Testis (tissue), 3 donors: ENCODE measurements around the gene SLK. TPM values are rescaled to one million over a fixed set of nuclear protein-coding genes. Genes with fewer than 3 reads are reported as not detected.

Source experiments
- DNase-seq: peaks from one replicate; pipeline ENCODE4 v3.0.0-alpha.2; 2019
- H3K27ac ChIP-seq, 2 donors: fragments of 200-600 bp; sonication (generic); one replicate each; pipeline ENCODE4 v1.5.1; 2019
- H3K27me3 ChIP-seq: fragments of 200-600 bp; sonication (generic); one replicate; pipeline ENCODE4 v1.5.1; 2019
- H3K36me3 ChIP-seq: fragments of 200-600 bp; sonication (generic); one replicate; pipeline ENCODE4 v1.5.1; 2017; ENCODE audit warnings: low read depth; ENCODE audit errors: missing control alignments
- H3K4me1 ChIP-seq: fragments of 200-600 bp; sonication (generic); one replicate; pipeline ENCODE4 v1.5.1; 2019
- H3K4me3 ChIP-seq, 2 donors: fragments of 200-600 bp; sonication (generic); one replicate each; pipeline ENCODE4 v1.5.1; 2017 to 2019
- H3K9me3 ChIP-seq: fragments of 200-600 bp; sonication (generic); one replicate; pipeline ENCODE4 v1.5.1; 2017
- CTCF ChIP-seq, 3 experiments: fragments of 450-650 bp in 2 of 3; fragments of 200-600 bp in 1 of 3; sonication (generic) in 1 of 3; IDR thresholded peaks; one replicate each; pipeline ENCODE4 v1.5.1; 2016 to 2019; ENCODE audit warnings: antibody characterized with exemption in 3 of 3, mild to moderate bottlenecking in 2 of 3, moderate library complexity in 1 of 3
- POLR2A ChIP-seq: fragments of 450-650 bp; IDR thresholded peaks from one replicate; pipeline ENCODE4 v1.6.1; 2017; ENCODE audit warnings: antibody characterized with exemption, mild to moderate bottlenecking, moderate library complexity
- WGBS, 2 donors: methylation state at CpG; one replicate each; pipeline ENCODE4 v1.1.5; 2018; 5-methylcytosine and 5-hydroxymethylcytosine counted together
- intact Hi-C: fragments of 100-400 bp; cut with DNase I; formaldehyde crosslinking; loops from one replicate; pipeline ENCODE4 v1.15.1; 2023; ENCODE audit warnings: low total_unique reads
- polyA plus RNA-seq: library from polyadenylated mRNA; stranded (reverse); fragments of 350-450 nt; fragmentation: Illumina TruSeq; extraction: RNeasy Lipid Tissue Mini Kit (QIAGEN cat#74804); gene quantifications from one replicate; pipeline ENCODE4 v1.2.3, GENCODE V29; 2014; ENCODE audit warnings: low read depth, low replicate concordance; ENCODE audit not compliant: insufficient read depth
- total RNA-seq, 2 donors: library from RNA; depleted of rRNA; stranded (reverse); fragments of >200 nt; gene quantifications; one replicate each; pipeline ENCODE4 v1.2.3, GENCODE V29; 2016

The SLK gene
- total and polyA plus RNA-seq, 3 donors from 2014 or later: 10.7 to 59.4 (median 57.7) TPM

- no peak overlapping the region for H3K4me3 ChIP-seq
- H3K36me3 ChIP-seq: no peaks in the 10 kb centered on the region
- no peak for DNase-seq
- no peaks in the 10 kb centered on the region for H3K27me3 ChIP-seq
- no peaks in the 10 kb centered on the region for H3K9me3 ChIP-seq
- no peaks in the 10 kb centered on the region for H3K4me1 ChIP-seq
- no peak overlapping the region for H3K27ac ChIP-seq
- TF ChIP-seq POLR2A: no peak
- WGBS, 2 donors: 84% methylated on average over 8 of the region's 8 CpGs
- intact Hi-C loops: no loop called here
These were observed 71.6 kb downstream of the SLK start for GRCh38 chr10:104038537-104038936.

GRCh38 chr10:104038958-104039752, 72.2 kb downstream of the SLK start:
- Histone ChIP-seq H3K27me3 (no peaks in the 10 kb centered on the region), H3K4me1 (no peaks in the 10 kb centered on the region), H3K9me3 (no peaks in the 10 kb centered on the region), H3K4me3 (no peak overlapping the region), H3K36me3 (no peaks in the 10 kb centered on the region), H3K27ac (no peak overlapping the region)
- DNase-seq: no peak
- intact Hi-C loops: no loop called here
- 95% methylated on average over 6 to 7 of the region's 7 CpGs for WGBS, 2 donors
- no peak for TF ChIP-seq CTCF (IDR thresholded peaks at IDR 0.05)
- TF ChIP-seq POLR2A: no peak

- intact Hi-C loops: loop anchor here (10.0 kb wide), 1 partner anchor 164 kb away; no protein-coding TSS in a partner anchor
- no peak overlapping the region for H3K27ac ChIP-seq
- H3K4me1 ChIP-seq: no peaks in the 10 kb centered on the region
- no peak overlapping the region for H3K4me3 ChIP-seq
- H3K36me3 ChIP-seq: no peaks in the 10 kb centered on the region
- WGBS, 2 donors: 59 to 76% methylated on average over 6 of the region's 6 CpGs
- H3K9me3 ChIP-seq: no peaks in the 10 kb centered on the region
- TF ChIP-seq CTCF (IDR thresholded peaks at IDR 0.05) (no peak), POLR2A (no peak)
- DNase-seq: no peak
- no peaks in the 10 kb centered on the region for H3K27me3 ChIP-seq
These were observed 73.4 kb downstream of the SLK start for GRCh38 chr10:104040382-104040781.

- Histone ChIP-seq H3K27ac (no peak overlapping the region), H3K36me3 (no peaks in the 10 kb centered on the region), H3K27me3 (no peaks in the 10 kb centered on the region), H3K9me3 (no peaks in the 10 kb centered on the region), H3K4me3 (no peak overlapping the region), H3K4me1 (no peaks in the 10 kb centered on the region)
- intact Hi-C loops: loop anchor here (10.0 kb wide), 1 partner anchor 164 kb away; no protein-coding TSS in a partner anchor
- 80 to 86% methylated on average over 9 of the region's 9 CpGs for WGBS, 2 donors
- TF ChIP-seq POLR2A (no peak), CTCF (IDR thresholded peaks at IDR 0.05) (no peak)
- no peak for DNase-seq
These were observed 74.2 kb downstream of the SLK start for GRCh38 chr10:104040862-104041789.
